PC-9 (cell line): ENCODE results near the gene OR6C70. TPM values are rescaled to one million over a fixed set of nuclear protein-coding genes. Genes with fewer than 3 reads are reported as not detected.

ENCODE experiments used
- BruUV-seq: library from RNA; stranded (reverse); fragments of 400-500 nt; replicated peaks from 2 replicates; lab custom pipeline; 2021; lab: Mats Ljungman, UMichigan
- CTCF ChIA-PET: fragments of 300-600 bp; sonication (Branson Sonifier 250); formaldehyde crosslinking; loops from one replicate; lab custom pipeline; 2022; ENCODE audit warnings: antibody characterized with exemption; lab: Charles Lee
- POLR2A ChIA-PET: fragments of 300-600 bp; sonication (Branson Sonifier 250); formaldehyde crosslinking; loops from one replicate; lab custom pipeline; 2022; ENCODE audit warnings: antibody characterized with exemption; ENCODE audit not compliant: unreplicated experiment; lab: Charles Lee
- DNase-seq, 2 experiments: peaks; one replicate each; pipeline versions ENCODE4 v3.0.0 to v3.0.0-alpha.2; 2015 to 2022; ENCODE audit warnings: mixed read lengths in 1 of 2
- H2AFZ ChIP-seq: fragments of 200-600 bp; sonication (generic); 2 replicates; pipeline ENCODE4 v1.8.1; 2017; ENCODE audit warnings: antibody characterized with exemption
- H3F3A ChIP-seq: fragments of 200-600 bp; sonication (generic); 2 replicates; pipeline ENCODE4 v1.8.1; 2017; ENCODE audit warnings: antibody characterized with exemption, mild to moderate bottlenecking, low read depth; ENCODE audit not compliant: insufficient read depth
- H3K27ac ChIP-seq: fragments of 200-600 bp; sonication (generic); 2 replicates; pipeline ENCODE4 v1.6.1; 2016; ENCODE audit warnings: mixed run types
- H3K27me3 ChIP-seq: fragments of 200-600 bp; sonication (generic); 2 replicates; pipeline ENCODE4 v1.6.1; 2016; ENCODE audit warnings: low read depth, mixed run types; ENCODE audit not compliant: insufficient read depth
- H3K36me3 ChIP-seq: fragments of 200-600 bp; sonication (generic); 2 replicates; pipeline ENCODE4 v1.6.1; 2016; ENCODE audit warnings: low read depth, mixed run types
- H3K4me1 ChIP-seq: fragments of 200-600 bp; sonication (generic); replicated peaks from 2 replicates; pipeline ENCODE4 v1.6.1; 2016; ENCODE audit warnings: mixed run types; ENCODE audit not compliant: insufficient read depth
- H3K4me2 ChIP-seq: fragments of 200-600 bp; sonication (generic); 2 replicates; pipeline ENCODE4 v1.6.1; 2017; ENCODE audit warnings: mixed run types
- H3K4me3 ChIP-seq: fragments of 200-600 bp; sonication (generic); 2 replicates; pipeline ENCODE4 v1.6.1; 2016; ENCODE audit warnings: mixed run types
- H3K79me2 ChIP-seq: fragments of 200-600 bp; sonication (generic); 2 replicates; pipeline ENCODE4 v1.6.1; 2017; ENCODE audit warnings: low read depth, mixed run types
- H3K9me2 ChIP-seq: fragments of 200-600 bp; sonication (generic); 2 replicates; pipeline ENCODE4 v1.8.1; 2017; ENCODE audit warnings: mild to moderate bottlenecking; ENCODE audit not compliant: insufficient read depth
- H3K9me3 ChIP-seq: fragments of 200-600 bp; sonication (generic); 2 replicates; pipeline ENCODE4 v1.8.1; 2016; ENCODE audit warnings: low read depth; ENCODE audit not compliant: insufficient read depth
- H4K20me1 ChIP-seq: fragments of 200-600 bp; sonication (generic); 2 replicates; pipeline ENCODE4 v1.8.1; 2017; ENCODE audit not compliant: insufficient read depth
- CTCF ChIP-seq: fragments of 200-600 bp; sonication (generic); conservative IDR thresholded peaks from 2 replicates; pipeline ENCODE4 v1.6.1; 2017; ENCODE audit warnings: mixed run types, antibody characterized with exemption, mild to moderate bottlenecking, moderate library complexity
- EZH2 ChIP-seq: fragments of 200-600 bp; sonication (generic); IDR thresholded peaks from 2 replicates; pipeline ENCODE4 v1.8.0; 2017; ENCODE audit warnings: antibody characterized with exemption, low read depth
- intact Hi-C: fragments of 100-400 bp; cut with micrococcal nuclease; formaldehyde crosslinking; loops from one replicate; pipeline ENCODE4 v1.10.0; 2022; ENCODE audit not compliant: unreplicated experiment
- total RNA-seq: library from RNA; stranded (reverse); gene quantifications from 2 replicates; pipeline ENCODE4 v1.2.3, GENCODE V29; 2021

The OR6C70 gene
- total RNA-seq, 1 experiment from 2014 or later, result not detected

GRCh38 chr12:55448825-55449224 lies 21.1 kb downstream of the OR6C70 start:
- Histone ChIP-seq H4K20me1 (no peaks in the 10 kb centered on the region), H3K4me1 (no peaks in the 10 kb centered on the region), H3K27ac (no peak overlapping the region), H3K36me3 (no peaks in the 10 kb centered on the region), H3K9me2 (no peaks in the 10 kb centered on the region), H3K27me3 (no peaks in the 10 kb centered on the region), H3K79me2 (no peaks in the 10 kb centered on the region), H3K9me3 (no peaks in the 10 kb centered on the region; the same call in 1 of the 2 replicates), H3F3A (no peaks in the 10 kb centered on the region), H2AFZ (no peak overlapping the region), H3K4me2 (no peak overlapping the region), H3K4me3 (no peak overlapping the region)
- TF ChIP-seq EZH2 (no peak), CTCF (no peak)
- intact Hi-C loops, result no loop called here
- ChIA-PET CTCF (no interaction called here), POLR2A (no interaction called here)
- DNase-seq, result no peak
- BruUV-seq, result no TSS peak

- intact Hi-C loops, result no loop called here
- Histone ChIP-seq H4K20me1 (no peaks in the 10 kb centered on the region), H3K4me2 (no peak overlapping the region), H3K27ac (no peak overlapping the region), H2AFZ (no peak overlapping the region), H3K27me3 (no peaks in the 10 kb centered on the region), H3K4me3 (no peak overlapping the region), H3K9me2 (no peaks in the 10 kb centered on the region), H3K79me2 (no peaks in the 10 kb centered on the region), H3K9me3 (no peaks in the 10 kb centered on the region; the same call in 1 of the 2 replicates), H3K4me1 (no peaks in the 10 kb centered on the region), H3F3A (no peaks in the 10 kb centered on the region), H3K36me3 (no peaks in the 10 kb centered on the region)
- ChIA-PET POLR2A (no interaction called here), CTCF (no interaction called here)
- no peak for DNase-seq
- TF ChIP-seq CTCF (no peak), EZH2 (no peak)
- no TSS peak for BruUV-seq
These were observed 23.6 kb downstream of the OR6C70 start for GRCh38 chr12:55446326-55446725.

GRCh38 chr12:55445357-55445756 lies 24.6 kb downstream of the OR6C70 start:
- Histone ChIP-seq H3K4me1 (no peaks in the 10 kb centered on the region), H3K36me3 (no peaks in the 10 kb centered on the region), H3K9me2 (no peaks in the 10 kb centered on the region), H3K27me3 (no peaks in the 10 kb centered on the region), H2AFZ (no peak overlapping the region), H3K4me2 (no peak overlapping the region), H3K4me3 (no peak overlapping the region), H3K27ac (no peak overlapping the region), H4K20me1 (no peaks in the 10 kb centered on the region), H3K9me3 (no peaks in the 10 kb centered on the region; the same call in 1 of the 2 replicates), H3K79me2 (no peaks in the 10 kb centered on the region), H3F3A (no peaks in the 10 kb centered on the region)
- POLR2A ChIA-PET, result no interaction called here
- no peak for DNase-seq
- CTCF ChIA-PET, result no interaction called here
- intact Hi-C loops, result no loop called here
- no peak for TF ChIP-seq CTCF
- TF ChIP-seq EZH2, result no peak
- no TSS peak for BruUV-seq
